HepG2 (cell line): ENCODE results near the gene MAMSTR. TPM values are rescaled to one million over a fixed set of nuclear protein-coding genes. Genes with fewer than 3 reads are reported as not detected.

ENCODE experiments used
- ARID3A ChIP-seq: IDR thresholded peaks from 2 replicates; pipeline ENCODE4 v1.6.1; 2012; ENCODE audit warnings: low read depth, low read length, improper control_type of control experiment
- ATF7-NPFF ChIP-seq: sonication (generic); formaldehyde crosslinking; IDR thresholded peaks from 2 replicates; pipeline ENCODE4 v1.8.1; 2023; ENCODE audit warnings: mild to moderate bottlenecking, low read depth, missing genetic modification reagents, moderate library complexity
- CHD2 ChIP-seq: IDR thresholded peaks from 2 replicates; pipeline ENCODE4 v1.6.1; 2011; ENCODE audit warnings: low read depth, low read length, improper control_type of control experiment
- GABPB1 ChIP-seq: IDR thresholded peaks from 2 replicates; pipeline ENCODE4 v1.6.1; 2016; ENCODE audit warnings: mild to moderate bottlenecking, missing genetic modification reagents, moderate library complexity, missing compliant biosample characterization
- HOXD1 ChIP-seq: sonication (generic); formaldehyde crosslinking; IDR thresholded peaks from 2 replicates; pipeline ENCODE4 v1.5.0; 2020; ENCODE audit warnings: missing genetic modification reagents
- LBX2 ChIP-seq: sonication (generic); formaldehyde crosslinking; IDR thresholded peaks from 2 replicates; pipeline ENCODE4 v1.5.0; 2020; ENCODE audit warnings: missing genetic modification reagents, mild to moderate bottlenecking, borderline replicate concordance
- PBX2 ChIP-seq: IDR thresholded peaks from 2 replicates; pipeline ENCODE4 v1.6.1; 2016; ENCODE audit warnings: control low read depth
- RBM22 ChIP-seq: fragments of 200-400 bp; formaldehyde crosslinking; optimal IDR thresholded peaks from 2 replicates; pipeline ENCODE3; 2017; ENCODE audit warnings: mild to moderate bottlenecking, low read length, moderate library complexity
- SMAD1 ChIP-seq: sonication (generic); formaldehyde crosslinking; IDR thresholded peaks from 2 replicates; pipeline ENCODE4 v1.4.0; 2020; ENCODE audit warnings: missing genetic modification reagents, low read depth, mild to moderate bottlenecking, borderline replicate concordance
- TFAP4 ChIP-seq: sonication (generic); IDR thresholded peaks from 2 replicates; pipeline ENCODE4 v1.6.1; 2016; ENCODE audit warnings: low read depth, borderline replicate concordance
- ZBTB3 ChIP-seq: sonication (generic); formaldehyde crosslinking; IDR thresholded peaks from 2 replicates; pipeline ENCODE4 v1.4.0; 2020; ENCODE audit warnings: low read depth, mild to moderate bottlenecking, moderate library complexity, missing genetic modification reagents, borderline replicate concordance
- ZBTB42 ChIP-seq: sonication (generic); formaldehyde crosslinking; IDR thresholded peaks from 2 replicates; pipeline ENCODE4 v1.5.0; 2020; ENCODE audit warnings: mild to moderate bottlenecking, missing genetic modification reagents
- ZGPAT ChIP-seq: IDR thresholded peaks from 2 replicates; pipeline ENCODE4 v1.6.1; 2016; ENCODE audit warnings: mild to moderate bottlenecking
- ZNF160 ChIP-seq: sonication (generic); formaldehyde crosslinking; IDR thresholded peaks from 2 replicates; pipeline ENCODE4 v1.8.0; 2022; ENCODE audit warnings: mild to moderate bottlenecking, inconsistent platforms, missing genetic modification reagents
- ZNF260 ChIP-seq: sonication (generic); formaldehyde crosslinking; IDR thresholded peaks from 2 replicates; pipeline ENCODE4 v1.4.0; 2020; ENCODE audit warnings: missing genetic modification reagents, low read depth, mild to moderate bottlenecking, borderline replicate concordance
- ZNF451 ChIP-seq: sonication (generic); formaldehyde crosslinking; IDR thresholded peaks from 2 replicates; pipeline ENCODE4 v1.5.0; 2020; ENCODE audit warnings: mild to moderate bottlenecking, missing genetic modification reagents
- ZNF468 ChIP-seq: sonication (generic); formaldehyde crosslinking; IDR thresholded peaks from 2 replicates; pipeline ENCODE4 v1.8.0; 2022; ENCODE audit warnings: mild to moderate bottlenecking, moderate library complexity, missing genetic modification reagents
- ZSCAN29 ChIP-seq: sonication (generic); formaldehyde crosslinking; conservative IDR thresholded peaks from 2 replicates; pipeline ENCODE4 v1.4.0; 2020; ENCODE audit warnings: mild to moderate bottlenecking, missing genetic modification reagents
- polyA plus RNA-seq, 8 experiments: library from polyadenylated mRNA; depleted of rRNA in 3 of 8; stranded (reverse) in 7 of 8; unstranded in 1 of 8; fragments of >200 nt; fragmentation: Illumina TruSeq in 4 of 8; extraction: Trizol in 4 of 8; gene quantifications; 2 replicates each; pipeline versions ENCODE4 v1.2.1 to v1.2.3, GENCODE V29; 2011 to 2016; ENCODE audit warnings: low read depth in 4 of 8, missing spikeins in 1 of 8, mixed read lengths in 1 of 8; ENCODE audit not compliant: insufficient read depth in 1 of 8
- total RNA-seq, 5 experiments: library from RNA; depleted of rRNA; stranded (reverse); fragments of >200 nt; fragmentation: Illumina TruSeq; extraction: Trizol; gene quantifications; 2 replicates each; pipeline ENCODE4 v1.2.3, GENCODE V29; 2016; ENCODE audit warnings: low read depth in 1 of 5
- TF ChIP-seq, protein P1 (sequence below): sonication (generic); formaldehyde crosslinking; conservative IDR thresholded peaks from 2 replicates; pipeline ENCODE4 v1.8.0; 2022; ENCODE audit warnings: missing genetic modification reagents

MAMSTR gene
- total and polyA plus RNA-seq, 2 of the 13 experiments (the other 11 are each of a cell fraction or from before 2014, with no cell fraction given), result 2.2 to 2.4 TPM

DNA sequence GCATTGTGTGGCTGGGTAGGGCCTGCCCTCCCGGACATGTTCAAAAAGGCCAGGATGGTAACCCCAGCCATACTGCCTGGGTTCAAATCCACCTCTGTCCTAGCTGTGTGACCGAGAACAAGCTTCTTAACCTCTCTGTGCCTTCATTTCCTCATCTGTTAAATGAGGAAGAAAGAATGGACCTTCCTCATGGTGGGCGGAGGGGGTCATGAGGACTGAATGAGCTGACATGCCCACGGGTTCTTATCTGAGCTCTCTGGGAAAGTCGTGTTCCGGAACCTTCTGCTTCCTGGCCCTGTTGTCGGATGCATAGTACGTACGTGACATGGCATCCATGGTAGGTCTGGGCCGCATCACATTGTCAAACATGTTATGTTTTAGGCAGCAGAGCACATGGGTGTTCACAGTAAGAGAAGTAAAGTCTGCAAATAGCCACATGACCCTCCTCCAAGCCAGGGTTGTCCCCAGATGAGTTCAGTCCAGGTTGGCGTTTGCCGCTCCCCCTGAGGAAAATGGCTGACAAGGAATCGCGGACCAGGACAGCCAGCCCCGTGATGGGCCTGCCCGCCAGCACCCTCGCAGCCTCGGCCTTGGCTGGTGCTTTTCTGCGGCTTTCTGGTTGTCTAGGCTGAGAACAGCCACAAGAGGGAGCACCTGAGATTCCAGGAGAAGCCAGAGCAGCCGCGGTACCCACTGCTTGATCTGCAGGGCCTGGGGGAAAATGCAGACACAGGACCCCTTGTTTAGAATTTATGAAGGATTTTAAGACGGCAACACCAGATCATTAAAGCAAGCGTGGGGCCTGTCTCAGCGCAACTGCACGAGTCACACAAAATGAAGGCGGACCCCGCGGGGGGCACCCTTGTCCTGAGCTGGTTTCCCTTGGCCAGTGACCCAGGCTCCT, 44.4 kb downstream of the MAMSTR start (continued):
- TF ChIP-seq, protein P1, sequence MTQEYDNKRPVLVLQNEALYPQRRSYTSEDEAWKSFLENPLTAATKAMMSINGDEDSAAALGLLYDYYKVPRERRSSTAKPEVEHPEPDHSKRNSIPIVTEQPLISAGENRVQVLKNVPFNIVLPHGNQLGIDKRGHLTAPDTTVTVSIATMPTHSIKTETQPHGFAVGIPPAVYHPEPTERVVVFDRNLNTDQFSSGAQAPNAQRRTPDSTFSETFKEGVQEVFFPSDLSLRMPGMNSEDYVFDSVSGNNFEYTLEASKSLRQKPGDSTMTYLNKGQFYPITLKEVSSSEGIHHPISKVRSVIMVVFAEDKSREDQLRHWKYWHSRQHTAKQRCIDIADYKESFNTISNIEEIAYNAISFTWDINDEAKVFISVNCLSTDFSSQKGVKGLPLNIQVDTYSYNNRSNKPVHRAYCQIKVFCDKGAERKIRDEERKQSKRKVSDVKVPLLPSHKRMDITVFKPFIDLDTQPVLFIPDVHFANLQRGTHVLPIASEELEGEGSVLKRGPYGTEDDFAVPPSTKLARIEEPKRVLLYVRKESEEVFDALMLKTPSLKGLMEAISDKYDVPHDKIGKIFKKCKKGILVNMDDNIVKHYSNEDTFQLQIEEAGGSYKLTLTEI, result no peak
- TF ChIP-seq ZNF468 (no peak), ZBTB3 (CRISPR knock-in tag) (no peak), GABPB1 (peak; percentile 33; the same call in 1 of the 2 replicates), ZSCAN29 (no peak), ZNF451 (CRISPR knock-in tag) (no peak), ZNF160 (CRISPR knock-in tag) (no peak), HOXD1 (CRISPR knock-in tag) (no peak), PBX2 (CRISPR knock-in tag) (no peak), SMAD1 (CRISPR knock-in tag) (no peak), ZNF260 (no peak), CHD2 (no peak), ATF7-NPFF (CRISPR knock-in tag) (no peak), ARID3A (no peak), TFAP4 (no peak), LBX2 (CRISPR knock-in tag) (no peak), ZBTB42 (CRISPR knock-in tag) (no peak), ZGPAT (CRISPR knock-in tag) (peak; percentile 44; the same call in 1 of the 2 replicates), RBM22 (no peak)
